H9 (cell line): ENCODE results near the gene CDK5R1. TPM values are rescaled to one million over a fixed set of nuclear protein-coding genes. Genes with fewer than 3 reads are reported as not detected.

Experiments
- DNase-seq: peaks from one replicate; pipeline ENCODE4 v3.0.0-alpha.2; 2017
- H2AFZ ChIP-seq: one replicate; pipeline ENCODE4 v1.6.1; 2013; ENCODE audit warnings: mild to moderate bottlenecking, low read length, control low read depth, moderate library complexity
- H2AK5ac ChIP-seq: 2 replicates; pipeline ENCODE4 v1.6.1; 2013; ENCODE audit warnings: low read length, control low read depth, mixed read lengths; ENCODE audit not compliant: insufficient read length
- H2BK120ac ChIP-seq: one replicate; pipeline ENCODE4 v1.6.1; 2013; ENCODE audit warnings: low read depth, mild to moderate bottlenecking, low read length, control low read depth, inconsistent platforms; ENCODE audit not compliant: poor library complexity, severe bottlenecking
- H2BK12ac ChIP-seq: 2 replicates; pipeline ENCODE4 v1.6.1; 2013; ENCODE audit warnings: low read length, control low read depth, mixed read lengths, low read depth; ENCODE audit not compliant: insufficient read length
- H2BK15ac ChIP-seq: 2 replicates; pipeline ENCODE4 v1.6.1; 2013; ENCODE audit warnings: low read depth, low read length, control low read depth
- H2BK20ac ChIP-seq: one replicate; pipeline ENCODE4 v1.6.1; 2013; ENCODE audit warnings: low read depth, mild to moderate bottlenecking, low read length, control low read depth, inconsistent platforms; ENCODE audit not compliant: poor library complexity, severe bottlenecking
- H2BK5ac ChIP-seq: 2 replicates; pipeline ENCODE4 v1.6.1; 2013; ENCODE audit warnings: low read length, control low read depth, mixed read lengths; ENCODE audit not compliant: insufficient read length
- H3K14ac ChIP-seq: 2 replicates; pipeline ENCODE4 v1.6.1; 2013; ENCODE audit warnings: low read length, control low read depth; ENCODE audit not compliant: insufficient read depth
- H3K18ac ChIP-seq: 2 replicates; pipeline ENCODE4 v1.6.1; 2013; ENCODE audit warnings: low read depth, mild to moderate bottlenecking, mixed read lengths, low read length, control low read depth; ENCODE audit not compliant: insufficient read length
- H3K23ac ChIP-seq: 2 replicates; pipeline ENCODE4 v1.6.1; 2013; ENCODE audit warnings: low read length, control low read depth, mixed read lengths, low read depth; ENCODE audit not compliant: insufficient read length
- H3K23me2 ChIP-seq: 2 replicates; pipeline ENCODE4 v1.6.1; 2013; ENCODE audit warnings: low read depth, mild to moderate bottlenecking, mixed read lengths, low read length, control low read depth; ENCODE audit not compliant: insufficient read length, poor library complexity, severe bottlenecking
- H3K27ac ChIP-seq: 2 replicates; pipeline ENCODE4 v1.5.1; 2013; ENCODE audit warnings: low read length, control low read depth, mixed read lengths, low read depth; ENCODE audit not compliant: insufficient read length
- H3K27me3 ChIP-seq: 2 replicates; pipeline ENCODE4 v1.6.1; 2013; ENCODE audit warnings: low read length, control low read depth, inconsistent platforms; ENCODE audit not compliant: insufficient read depth
- H3K4ac ChIP-seq: 2 replicates; pipeline ENCODE4 v1.6.1; 2013; ENCODE audit warnings: low read depth, mild to moderate bottlenecking, control low read depth, inconsistent platforms, low read length, moderate library complexity
- H3K4me1 ChIP-seq: 2 replicates; pipeline ENCODE4 v1.6.1; 2013; ENCODE audit warnings: low read length, control low read depth, inconsistent platforms; ENCODE audit not compliant: insufficient read depth
- H3K4me2 ChIP-seq: 2 replicates; pipeline ENCODE4 v1.6.1; 2013; ENCODE audit warnings: low read length, control low read depth, mixed read lengths; ENCODE audit not compliant: insufficient read length, insufficient read depth
- H3K56ac ChIP-seq: 2 replicates; pipeline ENCODE4 v1.6.1; 2013; ENCODE audit warnings: low read depth, mild to moderate bottlenecking, mixed read lengths, low read length, control low read depth; ENCODE audit not compliant: insufficient read length
- H3K79me1 ChIP-seq: 2 replicates; pipeline ENCODE4 v1.6.1; 2013; ENCODE audit warnings: low read depth, mild to moderate bottlenecking, moderate library complexity, low read length, control low read depth, inconsistent platforms; ENCODE audit not compliant: insufficient read depth, poor library complexity, severe bottlenecking
- H3K79me2 ChIP-seq: 2 replicates; pipeline ENCODE4 v1.6.1; 2013; ENCODE audit warnings: low read length, control low read depth, inconsistent platforms; ENCODE audit not compliant: insufficient read depth
- H3K9ac ChIP-seq: 2 replicates; pipeline ENCODE4 v1.6.1; 2013; ENCODE audit warnings: low read length, control low read depth, mixed read lengths; ENCODE audit not compliant: insufficient read length; ENCODE audit errors: extremely low read depth
- H3K9me3 ChIP-seq: one replicate; pipeline ENCODE4 v1.6.1; 2013; ENCODE audit warnings: low read depth, low read length, inconsistent platforms; ENCODE audit not compliant: control insufficient read depth
- H3T11ph ChIP-seq: one replicate; pipeline ENCODE4 v1.6.1; 2013; ENCODE audit warnings: mild to moderate bottlenecking, low read length, control low read depth, inconsistent platforms
- H4K20me1 ChIP-seq: one replicate; pipeline ENCODE4 v1.6.1; 2013; ENCODE audit not compliant: control insufficient read depth, insufficient read length, insufficient read depth
- H4K5ac ChIP-seq: 2 replicates; pipeline ENCODE4 v1.6.1; 2013; ENCODE audit warnings: low read depth, mild to moderate bottlenecking, mixed read lengths, low read length, control low read depth; ENCODE audit not compliant: insufficient read length
- H4K8ac ChIP-seq: replicated peaks from 2 replicates; pipeline ENCODE4 v1.6.1; 2013; ENCODE audit warnings: low read length, control low read depth, mixed read lengths, low read depth; ENCODE audit not compliant: insufficient read length
- H4K91ac ChIP-seq: 2 replicates; pipeline ENCODE4 v1.6.1; 2013; ENCODE audit warnings: low read depth, mild to moderate bottlenecking, moderate library complexity, mixed read lengths, low read length, control low read depth; ENCODE audit not compliant: insufficient read length
- H3K27ac Mint-ChIP-seq, 3 experiments: 2 replicates in 2 of 3; 3 replicates in 1 of 3; pipeline ENCODE4 v1.8.0; 2020 to 2021; ENCODE audit warnings: mixed read lengths in 3 of 3, mild to moderate bottlenecking in 1 of 3, moderate library complexity in 1 of 3
- H3K27me3 Mint-ChIP-seq: 2 replicates; pipeline ENCODE4 v1.8.0; 2021; ENCODE audit warnings: low read depth, mild to moderate bottlenecking, moderate library complexity, mixed read lengths
- H3K36me3 Mint-ChIP-seq, 3 experiments: 2 replicates in 2 of 3; 3 replicates in 1 of 3; pipeline ENCODE4 v1.8.0; 2020 to 2021; ENCODE audit warnings: low read depth in 3 of 3, mixed read lengths in 3 of 3; ENCODE audit not compliant: insufficient read depth in 1 of 3
- H3K4me1 Mint-ChIP-seq, 2 experiments: 2 replicates each; pipeline ENCODE4 v1.8.0; 2020; ENCODE audit warnings: mixed read lengths in 2 of 2
- H3K4me3 Mint-ChIP-seq, 2 experiments: 2 replicates in 1 of 2; 3 replicates in 1 of 2; pipeline ENCODE4 v1.8.0; 2020 to 2021; ENCODE audit warnings: mild to moderate bottlenecking in 2 of 2, mixed read lengths in 2 of 2, moderate library complexity in 1 of 2
- H3K9me3 Mint-ChIP-seq, 2 experiments: 2 replicates in 1 of 2; 3 replicates in 1 of 2; pipeline ENCODE4 v1.8.0; 2020; ENCODE audit warnings: mild to moderate bottlenecking in 2 of 2, mixed read lengths in 2 of 2, moderate library complexity in 1 of 2
- CTCF ChIP-seq: fragments of 200-600 bp; sonication (generic); conservative IDR thresholded peaks from 3 replicates; pipeline ENCODE4 v1.8.0; 2021; ENCODE audit warnings: antibody characterized with exemption, mild to moderate bottlenecking
- WGBS: extraction: QIAGEN DNeasy Blood & Tissue Kit; methylation state at CpG from one replicate; pipeline ENCODE4 v1.1.7; 2013; ENCODE audit warnings: missing lambda C conversion rate, low lambda C conversion rate, mixed read lengths; ENCODE audit not compliant: insufficient read length; ENCODE audit errors: extremely low coverage; 5-methylcytosine and 5-hydroxymethylcytosine counted together
- total RNA-seq: library from RNA; stranded (reverse); gene quantifications from 2 replicates; pipeline ENCODE4 v1.2.1, GENCODE V29; 2021

The CDK5R1 gene
- total RNA-seq, 1 experiment from 2014 or later = 11.4 TPM

GRCh38 chr17:32494621-32495358, 8.0 kb downstream of the CDK5R1 start:
- Histone ChIP-seq H2BK12ac (no peak overlapping the region), H4K91ac (no peak overlapping the region), H3K14ac (no peak overlapping the region; the same call in 1 of the 2 replicates), H2BK15ac (no peak overlapping the region), H3K27ac (no peak overlapping the region), H3K9ac (no peak overlapping the region), H3K56ac (no peak overlapping the region), H4K8ac (no peak overlapping the region), H3K4me1 (no peaks in the 10 kb centered on the region), H4K20me1 (no peaks in the 10 kb centered on the region), H3K23ac (no peak overlapping the region), H2AFZ (no peak overlapping the region), H2BK20ac (no peak overlapping the region), H4K5ac (no peak overlapping the region), H3K79me1 (no peaks in the 10 kb centered on the region), H3K23me2 (no peaks in the 10 kb centered on the region), H3K9me3 (no peaks in the 10 kb centered on the region), H3K79me2 (no peaks in the 10 kb centered on the region), H2BK120ac (no peak overlapping the region), H2AK5ac (no peak overlapping the region), H2BK5ac (no peak overlapping the region), H3T11ph (no peak overlapping the region), H3K4me2 (no peak overlapping the region), H3K18ac (no peak overlapping the region), H3K27me3 (no peaks in the 10 kb centered on the region), H3K4ac (no peak overlapping the region)
- WGBS = no CpG with 5 or more reads among the region's 34 CpGs
- no peak for TF ChIP-seq CTCF
- Mint-ChIP-seq H3K27ac (no peak overlapping the region), H3K9me3 (no peaks in the 10 kb centered on the region), H3K4me3 (no peak overlapping the region), H3K27me3 (no peaks in the 10 kb centered on the region), H3K4me1 (peaks cover 39 to 42% of the 10 kb centered on the region in 2 experiments), H3K36me3 (peaks cover 1 to 6% (median 5%) of the 10 kb centered on the region in 3 experiments; a peak in 6 of 7 replicates)
- DNase-seq = no peak
